Heart left ventricle (tissue), 16 donors: ENCODE data around the gene NKAIN2. TPM values are rescaled to one million over a fixed set of nuclear protein-coding genes. Genes with fewer than 3 reads are reported as not detected.

Experiments
- ATAC-seq, 4 donors: fragments of 200-7000 bp; cut with Tn5 transposase; one replicate each; pipeline ENCODE4 v1.9.1; 2020 to 2022; ENCODE audit warnings: moderate library complexity in 4 of 4, mild to moderate bottlenecking in 3 of 4, moderate number of reproducible peaks in 1 of 4
- DNase-seq, 5 donors: peaks; one replicate each; pipeline ENCODE4 v3.0.0-alpha.2; 2020
- H3K27ac ChIP-seq, 12 donors: fragments of 200-600 bp; sonication (generic) in 4 of 12; one replicate each; pipeline versions ENCODE4 v1.5.0 to v1.8.0; 2016 to 2022; ENCODE audit warnings: mild to moderate bottlenecking in 2 of 12
- H3K27me3 ChIP-seq, 9 donors: fragments of 200-600 bp; sonication (generic) in 2 of 9; one replicate each; pipeline versions ENCODE4 v1.5.1 to v1.8.0; 2016 to 2022; ENCODE audit warnings: mild to moderate bottlenecking in 3 of 9
- H3K36me3 ChIP-seq, 9 donors: fragments of 200-600 bp; sonication (generic) in 2 of 9; one replicate each; pipeline versions ENCODE4 v1.5.0 to v1.8.0; 2018 to 2022; ENCODE audit warnings: mild to moderate bottlenecking in 2 of 9
- H3K4me1 ChIP-seq, 12 donors: fragments of 200-600 bp; sonication (generic) in 4 of 12; one replicate each; pipeline versions ENCODE4 v1.5.0 to v1.8.0; 2016 to 2022; ENCODE audit warnings: mild to moderate bottlenecking in 3 of 12
- H3K4me3 ChIP-seq, 12 donors: fragments of 200-600 bp; sonication (generic) in 4 of 12; one replicate each; pipeline versions ENCODE4 v1.5.0 to v1.8.0; 2017 to 2022; ENCODE audit warnings: mild to moderate bottlenecking in 9 of 12, moderate library complexity in 4 of 12
- H3K9me3 ChIP-seq, 12 donors: fragments of 200-600 bp; sonication (generic) in 4 of 12; one replicate each; pipeline versions ENCODE4 v1.5.0 to v1.8.0; 2016 to 2022; ENCODE audit warnings: mild to moderate bottlenecking in 1 of 12
- CTCF ChIP-seq, 12 donors: fragments of 200-600 bp; sonication (generic) in 4 of 12; IDR thresholded peaks; one replicate each; pipeline versions ENCODE4 v1.5.0 to v1.8.0; 2018 to 2022; ENCODE audit warnings: antibody characterized with exemption in 12 of 12, mild to moderate bottlenecking in 5 of 12
- POLR2A ChIP-seq, 2 donors: fragments of 450-650 bp; IDR thresholded peaks; one replicate each; pipeline ENCODE4 v1.6.1; 2017; ENCODE audit warnings: antibody characterized with exemption in 2 of 2, mild to moderate bottlenecking in 2 of 2, moderate library complexity in 2 of 2
- WGBS, 4 donors: extraction: QIAGEN DNeasy Blood & Tissue Kit in 2 of 4; methylation state at CpG; one replicate each; pipeline versions ENCODE4 v1.1.5 to v1.1.7; 2013 to 2018; 5-methylcytosine and 5-hydroxymethylcytosine counted together
- intact Hi-C, 10 donors: fragments of 100-400 bp; cut with DNase I; formaldehyde crosslinking; loops; one replicate each; pipeline versions ENCODE4 v1.11.1 to v1.14.2; 2022
- polyA plus RNA-seq, 2 donors: library from polyadenylated mRNA; stranded (reverse); fragments of 200-250 nt; gene quantifications; one replicate each; pipeline ENCODE4 v1.2.3, GENCODE V29; 2013
- total RNA-seq, 9 donors: library from RNA; depleted of rRNA in 2 of 9; stranded (reverse); fragments of >200 nt in 2 of 9; fragmentation: NEBNext Ultra II Directional in 3 of 9; extraction: Animal tissue kit (Norgen Biotek cat#: 25700) in 3 of 9; gene quantifications; one replicate each; pipeline versions ENCODE4 v1.1.0 to v1.2.4, GENCODE V29; 2016 to 2023
- donor health status: ischemic (EF 13 %, LVEDD 7.1; RV severe dilation, severe dysfunction).
- donor health status: healthy with polysubstance abuse.
- donor health status: DM: no; HTN: yes; CAD: no.
- donor health status: DM: no; HTN: no; CAD: no.
- donor health status: ischemic (EF 25% LVEDD 6.9; RV normal size, moderate dysfunction).
- donor health status: ischemic (EF 25% LVEDD 5.7; RV mildly dilated, moderate dysfunction).
- donor health status: healthy.
- donor health status: DM: yes; HTN: yes; CAD: no.
- donor health status: ischemic (EF 35%, LVEDD 5.7; RV mildly dilated, moderate dysfunction).
- donor health status: nonischemic (EF 11% LVEDD 7.7; RV severe dilation, severe dysfunction).
- donor health status: DM: yes; HTN: yes; CAD: no.
- donor health status: PGD.
- donor health status: ischemic (EF 29% LVEDD 5.4; RV normal size, mild dysfunction).
- donor health status: nonischemic (EF 23%, LVEDD 6.1; RV moderate dilation, normal function).

Gene NKAIN2
- total and polyA plus RNA-seq, 11 donors: 0.19 to 0.83 (median 0.33) TPM; not detected in 2

DNA sequence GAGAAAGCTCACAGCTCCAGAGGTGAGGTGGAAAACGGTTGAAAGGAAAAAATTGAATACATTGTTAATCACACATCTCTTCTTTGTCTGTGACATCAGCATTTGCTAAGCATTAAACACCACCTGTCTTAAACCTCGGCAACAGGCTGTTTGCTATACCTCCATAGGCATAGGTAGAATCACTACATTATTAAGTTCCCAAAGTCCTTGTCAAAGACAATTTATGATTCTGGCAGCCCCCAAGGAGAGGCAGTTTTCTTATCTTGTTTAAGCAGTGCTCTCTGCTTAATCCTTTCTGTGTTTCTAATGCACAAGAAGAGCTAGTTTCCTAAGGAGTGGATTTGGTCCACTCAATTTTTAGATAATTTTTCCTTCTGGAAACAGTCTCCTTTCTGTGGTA, 249.7 kb downstream of the NKAIN2 start:
- 80 to 87% (median 83%) methylated on average over 2 of the region's 2 CpGs for WGBS, 4 donors
- Histone ChIP-seq H3K4me1 (no peaks in the 10 kb centered on the region), H3K4me3 (no peak overlapping the region), H3K27me3 (no peaks in the 10 kb centered on the region), H3K27ac (no peak overlapping the region), H3K36me3 (no peaks in the 10 kb centered on the region), H3K9me3 (no peaks in the 10 kb centered on the region)
- TF ChIP-seq CTCF (IDR thresholded peaks at IDR 0.05): no peak
- intact Hi-C loops: loop anchor here in 3 of 10 donors (5.0 to 10.0 kb wide), 2 partner anchors 249 to 251 kb away; partner anchors contain the start of gene NKAIN2 (in 3 of the 3)
- ATAC-seq: no peak
- DNase-seq: no peak

GRCh38 chr6:124054034-124054433, 250.4 kb downstream of the NKAIN2 start:
- DNase-seq (no peak), ATAC-seq (no peak)
- Histone ChIP-seq H3K36me3 (no peaks in the 10 kb centered on the region), H3K27me3 (no peaks in the 10 kb centered on the region), H3K4me1 (no peaks in the 10 kb centered on the region), H3K9me3 (no peaks in the 10 kb centered on the region), H3K4me3 (no peak overlapping the region), H3K27ac (no peak overlapping the region)
- intact Hi-C loops: loop anchor here in 3 of 10 donors (5.0 to 10.0 kb wide), 2 partner anchors 249 to 252 kb away; partner anchors contain the start of gene NKAIN2 (in 3 of the 3)
- no peak for TF ChIP-seq CTCF (IDR thresholded peaks at IDR 0.05)
- no peak for TF ChIP-seq POLR2A (IDR thresholded peaks at IDR 0.05)

DNA sequence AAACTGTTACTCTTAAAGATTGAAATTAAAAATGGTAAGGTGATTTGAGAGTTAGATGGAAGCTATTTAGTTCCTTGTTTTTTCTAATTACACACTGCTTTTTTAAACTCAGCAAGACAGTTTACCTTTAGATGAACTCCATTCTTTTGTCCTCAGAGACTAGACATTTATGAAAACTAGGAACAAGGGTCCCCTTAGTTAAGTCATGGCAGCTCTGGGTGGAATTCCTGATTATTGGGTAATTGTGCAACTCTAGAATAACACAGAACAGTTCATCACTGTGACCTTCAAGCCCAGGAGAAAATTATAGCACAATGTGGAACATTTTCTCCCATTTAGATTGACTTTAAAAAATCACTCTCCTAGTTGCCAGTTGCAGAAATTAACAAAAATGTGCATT, 251.7 kb downstream of the NKAIN2 start:
- ATAC-seq (no peak), DNase-seq (no peak)
- Histone ChIP-seq H3K9me3 (no peaks in the 10 kb centered on the region), H3K4me1 (no peaks in the 10 kb centered on the region), H3K27me3 (no peaks in the 10 kb centered on the region), H3K27ac (no peak overlapping the region), H3K36me3 (no peaks in the 10 kb centered on the region), H3K4me3 (no peak overlapping the region)
- intact Hi-C loops: loop anchor here in 2 of 10 donors (10.0 kb wide), 1 partner anchor 251 kb away; the partner anchor contains the start of gene NKAIN2 (in 2 of the 2)
- TF ChIP-seq POLR2A (IDR thresholded peaks at IDR 0.05): no peak
- TF ChIP-seq CTCF (IDR thresholded peaks at IDR 0.05): no peak

- ATAC-seq: no peak
- Histone ChIP-seq H3K27ac (no peak overlapping the region), H3K4me1 (no peaks in the 10 kb centered on the region), H3K9me3 (no peaks in the 10 kb centered on the region), H3K27me3 (no peaks in the 10 kb centered on the region), H3K4me3 (no peak overlapping the region), H3K36me3 (no peaks in the 10 kb centered on the region)
- no peak for DNase-seq
- intact Hi-C loops: loop anchor here in 2 of 10 donors (10.0 kb wide), 1 partner anchor 251 kb away; the partner anchor contains the start of gene NKAIN2 (in 2 of the 2)
- TF ChIP-seq POLR2A (IDR thresholded peaks at IDR 0.05): no peak
- TF ChIP-seq CTCF (IDR thresholded peaks at IDR 0.05): no peak
- 70 to 77% (median 74%) methylated on average over 1 of the region's 1 CpG for WGBS, 4 donors
Observed at GRCh38 chr6:124055963-124056362, 252.3 kb downstream of the NKAIN2 start.
